ENCODE measurements around the gene ZNF428.

Gene ZNF428

DNA sequence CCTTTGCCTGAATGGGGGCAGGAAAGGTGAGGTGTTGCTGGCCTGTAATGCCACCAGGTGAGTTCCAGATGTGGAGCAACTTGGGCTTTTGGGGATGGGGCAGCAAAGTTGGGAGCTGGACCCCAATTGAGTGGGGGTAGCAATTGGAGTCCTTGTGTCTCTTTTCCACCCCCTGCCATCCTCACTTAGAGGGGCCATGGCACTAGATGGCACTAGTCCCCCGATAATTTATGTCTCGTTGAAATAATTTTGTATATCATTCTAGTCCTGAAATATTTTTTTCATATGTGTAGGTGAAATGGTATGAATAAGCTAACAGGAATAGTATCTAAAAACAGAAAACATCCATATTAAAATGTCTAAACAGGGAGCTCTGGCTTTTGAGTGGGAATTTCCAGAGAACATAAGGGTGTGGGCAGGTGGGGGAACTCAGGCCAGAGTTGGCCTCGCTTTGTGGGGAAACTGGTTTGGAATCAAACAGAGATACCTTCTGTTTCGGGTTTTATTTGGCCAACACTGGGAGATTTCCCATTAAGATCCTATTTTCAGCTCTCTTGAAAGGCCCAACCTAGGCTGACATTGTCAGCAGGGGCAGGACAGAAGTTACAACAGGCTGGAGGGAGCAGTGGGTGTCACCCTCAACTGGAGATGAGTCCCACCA lies 19.7 kb downstream of the ZNF428 start:
- H3K36me3 ChIP-seq (ENCODE audit: control insufficient read depth, low read length), result peaks cover 35% of the 10 kb centered on the region
- no peak overlapping the region for H3K4me3 ChIP-seq (ENCODE audit: low read length)
- peaks cover 3% of the 10 kb centered on the region; the same call in 1 of the 2 replicates for H3F3A ChIP-seq (ENCODE audit: control insufficient read depth, insufficient read depth)
- H3K27ac ChIP-seq (ENCODE audit: low read depth, low read length), result no peak overlapping the region
- no peak overlapping the region for H3K4me2 ChIP-seq (ENCODE audit: low read length)
- no peaks in the 10 kb centered on the region for H4K20me1 ChIP-seq (ENCODE audit: control insufficient read depth, insufficient read depth, low read depth, low read length)
- no peaks in the 10 kb centered on the region for H3K9me3 ChIP-seq (ENCODE audit: control insufficient read depth, insufficient read depth, low read length)
- H3K79me2 ChIP-seq (ENCODE audit: control insufficient read depth, low read length), result peaks cover 48% of the 10 kb centered on the region
- no peaks in the 10 kb centered on the region for H3K9me2 ChIP-seq (replicated peaks; ENCODE audit: control insufficient read depth, low read length)
- no peaks in the 10 kb centered on the region for H3K27me3 ChIP-seq (ENCODE audit: control insufficient read depth, low read length)
- no peak for TF ChIP-seq EZH2phosphoT487 (IDR thresholded peaks at IDR 0.05; ENCODE audit: borderline replicate concordance, low read length)
- TF ChIP-seq, protein P1, sequence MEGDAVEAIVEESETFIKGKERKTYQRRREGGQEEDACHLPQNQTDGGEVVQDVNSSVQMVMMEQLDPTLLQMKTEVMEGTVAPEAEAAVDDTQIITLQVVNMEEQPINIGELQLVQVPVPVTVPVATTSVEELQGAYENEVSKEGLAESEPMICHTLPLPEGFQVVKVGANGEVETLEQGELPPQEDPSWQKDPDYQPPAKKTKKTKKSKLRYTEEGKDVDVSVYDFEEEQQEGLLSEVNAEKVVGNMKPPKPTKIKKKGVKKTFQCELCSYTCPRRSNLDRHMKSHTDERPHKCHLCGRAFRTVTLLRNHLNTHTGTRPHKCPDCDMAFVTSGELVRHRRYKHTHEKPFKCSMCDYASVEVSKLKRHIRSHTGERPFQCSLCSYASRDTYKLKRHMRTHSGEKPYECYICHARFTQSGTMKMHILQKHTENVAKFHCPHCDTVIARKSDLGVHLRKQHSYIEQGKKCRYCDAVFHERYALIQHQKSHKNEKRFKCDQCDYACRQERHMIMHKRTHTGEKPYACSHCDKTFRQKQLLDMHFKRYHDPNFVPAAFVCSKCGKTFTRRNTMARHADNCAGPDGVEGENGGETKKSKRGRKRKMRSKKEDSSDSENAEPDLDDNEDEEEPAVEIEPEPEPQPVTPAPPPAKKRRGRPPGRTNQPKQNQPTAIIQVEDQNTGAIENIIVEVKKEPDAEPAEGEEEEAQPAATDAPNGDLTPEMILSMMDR (IDR thresholded peaks at IDR 0.05; ENCODE audit: low read depth, low read length, poor library complexity, severe bottlenecking), result peak; percentile 12
- peaks cover 23% of the 10 kb centered on the region for H3K4me1 ChIP-seq (ENCODE audit: control insufficient read depth, low read length)

DNA sequence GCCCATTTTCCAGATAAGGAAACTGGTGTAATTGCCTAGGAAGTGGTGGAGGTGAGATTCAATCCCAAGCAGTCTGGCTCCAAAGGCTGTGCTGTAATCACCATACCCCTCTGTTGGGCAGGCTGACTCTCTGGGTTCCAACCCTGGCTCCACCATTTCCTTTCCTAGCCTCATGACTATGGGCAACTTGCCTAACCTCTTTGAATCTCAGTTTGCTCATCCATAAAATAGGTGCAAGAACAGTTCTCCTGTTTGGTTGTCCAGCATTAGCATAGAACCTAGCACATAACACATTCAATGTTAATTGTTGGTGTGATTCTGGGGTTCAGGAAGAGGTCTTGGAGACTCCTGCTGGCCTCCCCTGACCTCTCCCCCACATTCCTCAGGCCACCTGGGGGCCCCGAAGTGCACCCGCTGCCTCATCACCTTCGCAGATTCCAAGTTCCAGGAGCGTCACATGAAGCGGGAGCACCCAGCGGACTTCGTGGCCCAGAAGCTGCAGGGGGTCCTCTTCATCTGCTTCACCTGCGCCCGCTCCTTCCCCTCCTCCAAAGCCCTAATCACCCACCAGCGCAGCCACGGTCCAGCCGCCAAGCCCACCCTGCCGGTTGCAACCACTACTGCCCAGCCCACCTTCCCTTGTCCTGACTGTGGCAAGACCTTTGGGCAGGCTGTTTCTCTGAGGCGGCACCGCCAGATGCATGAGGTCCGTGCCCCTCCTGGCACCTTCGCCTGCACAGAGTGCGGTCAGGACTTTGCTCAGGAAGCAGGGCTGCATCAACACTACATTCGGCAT lies 20.8 kb downstream of the ZNF428 start:
- no peaks in the 10 kb centered on the region for H3K27me3 ChIP-seq (ENCODE audit: control insufficient read depth, low read length)
- peaks cover 3% of the 10 kb centered on the region; the same call in 1 of the 2 replicates for H3F3A ChIP-seq (ENCODE audit: control insufficient read depth, insufficient read depth)
- H4K20me1 ChIP-seq (ENCODE audit: control insufficient read depth, insufficient read depth, low read depth, low read length), result no peaks in the 10 kb centered on the region
- H3K36me3 ChIP-seq (ENCODE audit: control insufficient read depth, low read length), result peaks cover 42% of the 10 kb centered on the region
- no peak overlapping the region for H3K27ac ChIP-seq (ENCODE audit: low read depth, low read length)
- H3K4me1 ChIP-seq (ENCODE audit: control insufficient read depth, low read length), result peaks cover 19% of the 10 kb centered on the region
- H3K9me3 ChIP-seq (ENCODE audit: control insufficient read depth, insufficient read depth, low read length), result no peaks in the 10 kb centered on the region
- no peak for TF ChIP-seq EZH2phosphoT487 (IDR thresholded peaks at IDR 0.05; ENCODE audit: borderline replicate concordance, low read length)
- TF ChIP-seq, protein P1 (IDR thresholded peaks at IDR 0.05; ENCODE audit: low read depth, low read length, poor library complexity, severe bottlenecking), result no peak
- peaks cover 56% of the 10 kb centered on the region for H3K79me2 ChIP-seq (ENCODE audit: control insufficient read depth, low read length)
- peak overlapping the region; percentile 90 for H3K4me2 ChIP-seq (ENCODE audit: low read length)
- H3K9me2 ChIP-seq (replicated peaks; ENCODE audit: control insufficient read depth, low read length), result no peaks in the 10 kb centered on the region
- peak overlapping the region; percentile 83; the same call in 1 of the 2 replicates for H3K4me3 ChIP-seq (ENCODE audit: low read length)

DNA sequence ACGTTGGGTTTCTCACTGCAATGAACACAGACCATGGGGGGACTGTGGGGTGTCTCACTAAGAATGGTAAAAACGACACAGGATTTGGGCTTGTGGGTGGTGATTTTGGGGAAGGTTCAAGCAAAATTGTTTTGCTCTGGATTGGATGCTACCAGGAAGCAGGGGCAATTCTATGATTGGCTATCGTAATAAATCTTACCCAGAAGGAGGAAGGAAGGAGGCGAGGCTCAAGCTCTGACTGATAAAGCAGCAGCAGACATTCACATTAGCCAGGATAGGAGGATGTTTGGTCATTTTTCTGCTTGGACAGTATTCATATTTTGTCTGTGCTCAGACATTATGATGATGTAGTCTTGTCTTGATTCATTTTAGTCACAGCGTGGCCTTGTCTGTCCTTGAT lies 21.6 kb downstream of the ZNF428 start:
- H3K36me3 ChIP-seq (ENCODE audit: control insufficient read depth, low read length), result peaks cover 44% of the 10 kb centered on the region
- peak overlapping the region; percentile 90 for H3K4me2 ChIP-seq (ENCODE audit: low read length)
- no peaks in the 10 kb centered on the region for H3K27me3 ChIP-seq (ENCODE audit: control insufficient read depth, low read length)
- no peaks in the 10 kb centered on the region for H3K9me3 ChIP-seq (ENCODE audit: control insufficient read depth, insufficient read depth, low read length)
- peaks cover 57% of the 10 kb centered on the region for H3K79me2 ChIP-seq (ENCODE audit: control insufficient read depth, low read length)
- H3F3A ChIP-seq (ENCODE audit: control insufficient read depth, insufficient read depth), result peaks cover 3% of the 10 kb centered on the region; the same call in 1 of the 2 replicates
- TF ChIP-seq, protein P1 (IDR thresholded peaks at IDR 0.05; ENCODE audit: low read depth, low read length, poor library complexity, severe bottlenecking), result no peak
- no peak for TF ChIP-seq EZH2phosphoT487 (IDR thresholded peaks at IDR 0.05; ENCODE audit: borderline replicate concordance, low read length)
- peak overlapping the region; percentile 83 for H3K4me3 ChIP-seq (ENCODE audit: low read length)
- no peaks in the 10 kb centered on the region for H4K20me1 ChIP-seq (ENCODE audit: control insufficient read depth, insufficient read depth, low read depth, low read length)
- H3K27ac ChIP-seq (ENCODE audit: low read depth, low read length), result no peak overlapping the region
- peaks cover 18% of the 10 kb centered on the region for H3K4me1 ChIP-seq (ENCODE audit: control insufficient read depth, low read length)
- H3K9me2 ChIP-seq (replicated peaks; ENCODE audit: control insufficient read depth, low read length), result no peaks in the 10 kb centered on the region
